Measurements from ENCODE around the gene LRRC71. TPM values are rescaled to one million over a fixed set of nuclear protein-coding genes. Genes with fewer than 3 reads are reported as not detected.

The LRRC71 gene
- total and polyA plus RNA-seq, 10 of the 15 experiments (the other 5 are each of a cell fraction or from before 2014, with no cell fraction given), result not detected

- H3K4me2 ChIP-seq (ENCODE audit: control insufficient read depth, insufficient read depth), result no peak overlapping the region
- ChIA-PET CTCF (interaction anchor here (1.6 kb wide), 1 partner anchor 64 kb away, joined by 4 read pairs; no protein-coding TSS in a partner anchor), POLR2A (no interaction called here), RAD21 (ENCODE audit: unreplicated experiment) (interaction anchor here (1.2 kb wide), 1 partner anchor 177 kb away, joined by 3 read pairs; no protein-coding TSS in a partner anchor), SMC1A (ENCODE audit: uncharacterized antibody, unreplicated experiment) (interaction anchor here (0.5 to 1.1 kb wide), 2 partner anchors 143 to 172 kb away, joined by 3 read pairs; no protein-coding TSS in a partner anchor)
- H3K79me2 ChIP-seq (ENCODE audit: control insufficient read depth, insufficient read depth, low read length), result no peaks in the 10 kb centered on the region
- in situ Hi-C loops (cut with MboI), result no loop called here
- no peak overlapping the region for H3K27ac ChIP-seq (ENCODE audit: control insufficient read depth, insufficient read depth)
- FAIRE-seq (no peak), DNase-seq (ENCODE audit: low read depth, low spot score) (no peak), ATAC-seq (no peak)
- H2AFZ ChIP-seq (ENCODE audit: control insufficient read depth, low read depth, low read length), result no peak overlapping the region
- 42% methylated on average over 22 of the region's 23 CpGs for whole genome bisulfite sequencing (ENCODE audit: insufficient coverage, insufficient replicate concordance, low lambda C conversion rate, missing lambda C conversion rate)
- no peaks in the 10 kb centered on the region for H4K20me1 ChIP-seq (ENCODE audit: control insufficient read depth, insufficient read depth)
- no peaks in the 10 kb centered on the region for H3K36me3 ChIP-seq (ENCODE audit: control insufficient read depth in 2 of 2, insufficient read depth in 2 of 2, low read length in 1 of 2)
- H3K4me3 ChIP-seq, result no peak overlapping the region
- H3K9me3 ChIP-seq (replicated peaks; ENCODE audit: control insufficient read depth, insufficient read depth, low read length), result no peaks in the 10 kb centered on the region
- intact Hi-C loops (cut with micrococcal nuclease; ENCODE audit: unreplicated experiment), result no loop called here
- TF ChIP-seq CREB1 (IDR thresholded peaks at IDR 0.05; ENCODE audit: low read depth) (no peak), ELK1 (IDR thresholded peaks at IDR 0.05; ENCODE audit: low read depth, low read length) (no peak)
- H3K4me1 ChIP-seq (ENCODE audit: control insufficient read depth, insufficient read depth, low read length), result no peaks in the 10 kb centered on the region
- H3K27me3 ChIP-seq (replicated peaks in 1 of 2; ENCODE audit: control insufficient read depth in 2 of 2, insufficient read depth in 2 of 2, low read length in 1 of 2), result peaks cover 0 to 6% of the 10 kb centered on the region in 2 experiments; a peak in 3 of 4 replicates
- no TSS peak for BruUV-seq (replicated peaks)
- no peak overlapping the region for H3K9ac ChIP-seq (ENCODE audit: control insufficient read depth, insufficient read depth, low read length)
Measured at GRCh38 chr1:156901966-156902915, 18.2 kb upstream of the LRRC71 start.

GRCh38 chr1:156903328-156904091, 16.9 kb upstream of the LRRC71 start:
- FAIRE-seq (no peak), DNase-seq (ENCODE audit: low read depth, low spot score) (no peak), ATAC-seq (no peak)
- WGBS (ENCODE audit: insufficient coverage, insufficient replicate concordance, low lambda C conversion rate, missing lambda C conversion rate), result 35% methylated on average over 15 of the region's 15 CpGs
- Histone ChIP-seq H3K4me1 (ENCODE audit: control insufficient read depth, insufficient read depth, low read length) (no peaks in the 10 kb centered on the region), H3K4me3 (no peak overlapping the region), H3K9ac (ENCODE audit: control insufficient read depth, insufficient read depth, low read length) (no peak overlapping the region), H3K4me2 (ENCODE audit: control insufficient read depth, insufficient read depth) (no peak overlapping the region), H3K27ac (ENCODE audit: control insufficient read depth, insufficient read depth) (no peak overlapping the region), H4K20me1 (ENCODE audit: control insufficient read depth, insufficient read depth) (no peaks in the 10 kb centered on the region), H3K9me3 (replicated peaks; ENCODE audit: control insufficient read depth, insufficient read depth, low read length) (no peaks in the 10 kb centered on the region), H3K36me3 (ENCODE audit: control insufficient read depth in 2 of 2, insufficient read depth in 2 of 2, low read length in 1 of 2) (no peaks in the 10 kb centered on the region), H3K27me3 (replicated peaks in 1 of 2; ENCODE audit: control insufficient read depth in 2 of 2, insufficient read depth in 2 of 2, low read length in 1 of 2) (peaks cover 0 to 6% of the 10 kb centered on the region in 2 experiments; a peak in 3 of 4 replicates), H2AFZ (ENCODE audit: control insufficient read depth, low read depth, low read length) (no peak overlapping the region), H3K79me2 (ENCODE audit: control insufficient read depth, insufficient read depth, low read length) (no peaks in the 10 kb centered on the region)
- ChIA-PET CTCF (no interaction called here), RAD21 (ENCODE audit: unreplicated experiment) (no interaction called here), SMC1A (ENCODE audit: uncharacterized antibody, unreplicated experiment) (no interaction called here), POLR2A (no interaction called here)
- no TSS peak for BruUV-seq (replicated peaks)
- intact Hi-C loops (cut with micrococcal nuclease; ENCODE audit: unreplicated experiment), result no loop called here
- in situ Hi-C loops (cut with MboI), result no loop called here
- TF ChIP-seq TBL1XR1 (IDR thresholded peaks at IDR 0.05; ENCODE audit: low read depth, low read length) (no peak), SKIL (IDR thresholded peaks at IDR 0.05; ENCODE audit: low read depth, poor library complexity, severe bottlenecking) (no peak), SRF (IDR thresholded peaks at IDR 0.05; ENCODE audit: low read depth in 2 of 2, low read length in 2 of 2) (no peak), E2F8 (IDR thresholded peaks at IDR 0.05; ENCODE audit: low read depth, partially characterized antibody) (no peak), SUZ12 (IDR thresholded peaks at IDR 0.05; ENCODE audit: unreplicated experiment) (no peak)

Data from GM12878 (cell line).